GM19193 (cell line): ENCODE measurements around the gene TBC1D2.

Experiments used
- POLR2A ChIP-seq: IDR thresholded peaks from 4 replicates; pipeline ENCODE4 v1.6.1; 2011; ENCODE audit not compliant: insufficient read depth, insufficient read length; ENCODE audit errors: extremely low read depth

Gene TBC1D2

DNA sequence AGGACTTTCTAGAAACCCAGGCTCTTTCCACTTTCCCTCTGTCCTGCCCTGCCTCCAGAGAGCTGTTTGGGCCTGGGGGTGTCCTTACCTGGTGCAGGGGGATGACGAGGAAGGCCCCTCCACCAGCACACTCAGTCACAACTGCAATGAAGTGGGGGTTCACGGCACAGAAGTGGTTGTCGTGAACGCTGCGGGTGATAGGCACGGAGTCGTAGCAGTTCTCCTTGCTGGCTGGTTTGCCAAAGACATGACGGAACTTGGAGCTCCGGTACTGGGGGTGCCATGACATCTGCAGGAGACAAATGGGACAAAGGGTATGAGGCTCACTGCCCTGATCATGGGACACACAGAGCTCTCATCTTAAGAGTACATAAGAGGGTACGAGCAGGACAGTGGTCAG is 98.1 kb downstream of the TBC1D2 start:
- TF ChIP-seq POLR2A = no peak

DNA sequence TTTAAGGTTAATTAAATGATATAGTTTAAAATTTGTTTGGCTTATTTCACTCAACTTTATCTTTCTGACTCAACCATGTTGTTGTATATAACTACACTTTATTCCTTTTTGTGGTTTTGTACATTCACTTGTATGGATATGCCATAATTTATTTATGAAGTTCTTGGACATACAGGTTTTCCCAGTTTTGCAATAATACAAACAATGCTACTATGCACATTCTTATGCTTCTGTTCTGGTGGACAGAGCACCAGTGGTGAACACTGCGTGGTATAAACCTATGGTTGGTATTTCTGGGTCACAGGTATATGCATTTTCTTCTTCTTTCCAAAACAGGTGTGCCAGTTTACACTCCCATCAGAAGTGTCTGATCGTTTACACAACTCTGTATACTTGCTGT is 100.8 kb downstream of the TBC1D2 start:
- TF ChIP-seq POLR2A = no peak

DNA sequence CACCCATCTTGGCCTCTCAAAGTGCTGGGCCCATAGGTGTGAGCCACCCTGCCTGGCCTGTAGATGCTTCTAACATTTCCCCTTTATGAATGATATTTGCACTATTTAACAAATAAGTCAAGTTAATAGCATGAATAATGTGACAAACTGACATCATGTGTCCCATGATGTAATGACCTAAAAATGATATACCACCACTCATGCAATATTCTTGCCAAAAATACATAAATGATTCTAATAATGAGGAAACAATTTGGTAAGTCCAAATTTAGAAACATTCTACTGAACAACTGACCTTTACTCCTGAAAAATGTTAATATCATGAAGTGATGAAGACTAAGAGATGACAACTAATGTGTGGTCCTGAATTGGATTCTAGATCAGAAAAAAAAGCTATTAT is 102.9 kb downstream of the TBC1D2 start:
- TF ChIP-seq POLR2A = no peak

DNA sequence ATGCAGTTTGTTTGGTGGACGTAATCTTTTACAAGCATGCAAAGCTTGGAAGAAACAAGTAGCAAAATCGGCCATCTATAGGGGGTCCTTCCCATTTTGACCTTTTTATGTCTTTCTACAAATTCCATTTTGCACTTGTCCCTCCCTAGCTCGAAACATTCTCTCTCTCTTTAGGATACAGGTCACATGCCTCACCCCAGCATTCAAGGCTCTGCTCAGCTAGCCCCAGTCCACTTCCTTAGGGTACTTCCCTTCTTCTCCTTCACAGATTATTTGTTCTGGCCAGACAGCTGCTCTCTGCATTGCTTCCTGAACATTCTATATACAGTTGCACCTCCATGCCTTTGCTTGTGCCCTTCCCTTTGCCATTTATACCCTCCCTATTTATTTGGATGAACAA is 104.7 kb downstream of the TBC1D2 start:
- TF ChIP-seq POLR2A = no peak

DNA sequence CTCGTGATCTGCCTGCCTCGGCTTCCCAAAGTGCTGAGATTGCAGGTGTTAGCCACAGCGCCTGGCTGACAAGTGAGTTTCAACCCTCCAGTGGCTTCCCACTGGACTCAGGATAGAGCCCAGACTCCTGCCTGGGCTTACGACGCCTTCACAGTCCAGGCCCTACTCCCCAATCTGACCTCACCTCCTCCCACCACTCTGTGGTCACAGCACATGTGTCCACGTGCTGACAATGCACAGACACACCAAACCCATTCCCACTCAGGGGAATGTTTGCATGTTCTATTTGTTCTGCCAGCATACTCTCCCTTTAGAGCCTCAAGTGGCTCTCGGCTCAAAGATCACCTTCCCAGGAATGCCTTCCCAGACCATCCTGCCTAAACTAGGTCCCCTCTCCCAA is 105.3 kb downstream of the TBC1D2 start:
- no peak for TF ChIP-seq POLR2A

DNA sequence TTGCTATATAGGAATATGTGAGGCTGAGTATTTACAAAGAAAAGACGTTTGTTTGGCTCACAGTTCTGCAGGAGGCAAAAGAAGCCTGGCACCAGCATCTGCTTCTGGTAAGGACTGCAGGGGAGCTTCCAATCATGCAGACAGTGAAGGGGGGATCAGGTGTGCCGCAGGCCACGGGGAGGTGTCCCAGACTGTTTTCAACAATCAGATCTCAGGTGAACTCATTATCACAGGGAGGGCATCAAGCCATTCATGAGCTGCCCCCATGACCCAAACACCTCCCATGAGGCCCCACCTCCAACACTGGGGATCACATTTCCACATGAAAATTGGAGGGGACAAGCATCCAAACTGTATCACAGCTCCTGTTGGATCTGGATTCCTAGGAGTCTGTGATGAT is 106.0 kb downstream of the TBC1D2 start:
- no peak for TF ChIP-seq POLR2A
